GM21786 (cell line): Measurements from ENCODE around the gene GNPDA1.

Experiments used
- ATAC-seq: cut with Tn5 transposase; IDR thresholded peaks from one replicate; pipeline ENCODE4 v1.9.1; 2021; ENCODE audit not compliant: unreplicated experiment

Gene GNPDA1

GRCh38 chr5:142024771-142025304, 12.0 kb upstream of the GNPDA1 start:
- ATAC-seq = peak; percentile 100

- no peak for ATAC-seq
Observed at GRCh38 chr5:142023836-142024235, 11.0 kb upstream of the GNPDA1 start.

- ATAC-seq = no peak
Observed at GRCh38 chr5:142020122-142020659, 7.4 kb upstream of the GNPDA1 start.

- ATAC-seq = no peak
Observed at GRCh38 chr5:142017832-142018427, 5.1 kb upstream of the GNPDA1 start.

GRCh38 chr5:142016556-142016955, 3.7 kb upstream of the GNPDA1 start:
- peak; percentile 26 for ATAC-seq

- ATAC-seq = peak; percentile 31
Observed at GRCh38 chr5:142015781-142016533, 3.1 kb upstream of the GNPDA1 start.

- ATAC-seq = peak; percentile 27
Observed at GRCh38 chr5:142014911-142015584, 2.2 kb upstream of the GNPDA1 start.

GRCh38 chr5:142013734-142014521, 1.1 kb upstream of the GNPDA1 start:
- no peak for ATAC-seq

- no peak for ATAC-seq
Observed at GRCh38 chr5:142012186-142012785, 541 bp downstream of the GNPDA1 start.

GRCh38 chr5:142011572-142012185, 1.1 kb downstream of the GNPDA1 start:
- no peak for ATAC-seq

GRCh38 chr5:142009886-142010285, 2.9 kb downstream of the GNPDA1 start:
- no peak for ATAC-seq

- no peak for ATAC-seq
Observed at GRCh38 chr5:142008813-142009212, 4.0 kb downstream of the GNPDA1 start.

GRCh38 chr5:142007237-142007544, 5.6 kb downstream of the GNPDA1 start:
- ATAC-seq = no peak

- ATAC-seq = no peak
Observed at GRCh38 chr5:142006363-142007236, 6.2 kb downstream of the GNPDA1 start.

- ATAC-seq = no peak
Observed at GRCh38 chr5:142003266-142003800, 9.5 kb downstream of the GNPDA1 start.

GRCh38 chr5:142000704-142001484, 11.9 kb downstream of the GNPDA1 start:
- ATAC-seq = no peak

GRCh38 chr5:142000173-142000572, 12.7 kb downstream of the GNPDA1 start:
- ATAC-seq = no peak

- no peak for ATAC-seq
Observed at GRCh38 chr5:141997358-141997960, 15.4 kb downstream of the GNPDA1 start.
